HG03571 (cell line): ENCODE measurements around the gene PRAMEF13.
"Not testable (repeated sequence)": the region's sequence is repeated elsewhere in the genome, so short reads cannot be mapped to it uniquely, and the experiment has no call there.

Source experiments
- ATAC-seq: cut with Tn5 transposase; IDR thresholded peaks from one replicate; pipeline ENCODE4 v1.9.1; 2021; ENCODE audit not compliant: unreplicated experiment

Gene PRAMEF13

DNA sequence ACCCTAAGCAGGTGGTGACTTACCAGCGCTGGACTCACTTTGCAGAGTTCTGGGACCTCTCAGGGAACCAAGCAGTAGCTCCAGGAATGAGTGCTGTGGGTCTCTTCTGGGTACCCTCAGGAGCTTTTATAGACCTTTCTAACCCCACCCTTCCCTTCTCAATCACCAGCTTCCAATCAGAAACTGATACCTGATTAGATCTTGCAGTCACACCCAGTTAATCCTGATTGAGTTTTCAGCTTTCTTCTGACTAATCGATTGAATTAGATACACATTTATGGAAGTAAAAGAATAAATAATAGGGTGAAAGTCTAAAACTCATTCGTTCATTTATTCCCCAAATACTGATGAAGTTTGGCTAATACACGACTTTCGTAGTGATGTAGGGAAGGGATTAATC, at the start of gene PRAMEF13:
PRAMEF13 (minus strand) TSS at position 101 of the 400 bp plus-strand sequence. CDS start 1,820 bp downstream, outside the sequence.
- not testable (repeated sequence) for ATAC-seq

- ATAC-seq: not testable (repeated sequence)
These were observed 45.9 kb upstream of the PRAMEF13 start for GRCh38 chr1:13247122-13247521.

DNA sequence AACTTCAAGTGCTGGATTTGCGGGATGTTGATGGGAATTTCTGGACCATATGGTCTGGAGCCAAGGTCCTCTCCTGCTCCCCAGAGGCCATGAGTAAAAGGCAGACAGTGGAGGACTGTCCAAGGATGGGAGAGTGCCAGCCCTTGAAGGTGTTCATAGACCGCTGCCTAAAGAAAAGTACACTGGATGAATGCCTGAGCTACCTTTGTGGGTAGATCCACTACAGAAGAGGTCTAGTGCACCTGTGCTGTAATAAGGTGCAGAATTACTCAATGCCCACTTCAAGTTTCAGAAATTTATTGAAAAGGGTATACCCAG, 45.3 kb upstream of the PRAMEF13 start:
- ATAC-seq: not testable (repeated sequence)

DNA sequence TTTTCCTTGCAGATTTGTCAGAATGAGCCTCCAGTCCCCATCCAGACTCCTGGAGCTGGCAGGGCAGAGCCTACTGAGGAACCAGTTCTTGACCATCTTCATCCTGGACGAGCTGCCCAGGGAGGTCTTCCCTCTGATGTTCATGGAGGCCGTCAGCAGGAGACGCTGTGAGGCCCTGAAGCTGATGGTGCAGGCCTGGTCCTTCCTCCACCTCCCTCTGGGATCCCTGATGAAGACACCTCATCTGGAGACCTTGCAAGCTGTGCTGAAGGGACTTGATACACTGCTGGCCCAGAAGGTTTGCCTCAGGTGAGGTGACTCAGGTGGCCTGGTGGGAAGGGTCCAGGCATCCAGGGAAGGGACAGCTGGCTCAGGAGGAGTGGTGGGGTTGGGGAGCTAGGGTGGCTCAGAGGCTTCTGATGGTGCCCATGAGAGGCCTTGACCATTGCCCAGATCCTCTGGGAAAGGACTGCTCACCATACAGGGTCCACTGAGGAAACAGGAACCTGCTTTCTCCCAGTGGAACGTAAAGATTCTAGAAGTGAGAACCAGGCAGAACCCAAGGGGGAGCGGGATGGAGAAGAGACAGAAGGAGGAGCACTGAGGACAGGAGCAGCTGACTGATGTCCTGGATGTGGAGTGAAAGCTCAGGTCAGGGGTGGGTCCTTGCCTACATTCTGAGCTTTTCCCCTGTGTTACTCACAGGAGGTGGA, 44.8 kb upstream of the PRAMEF13 start:
- ATAC-seq: not testable (repeated sequence)

DNA sequence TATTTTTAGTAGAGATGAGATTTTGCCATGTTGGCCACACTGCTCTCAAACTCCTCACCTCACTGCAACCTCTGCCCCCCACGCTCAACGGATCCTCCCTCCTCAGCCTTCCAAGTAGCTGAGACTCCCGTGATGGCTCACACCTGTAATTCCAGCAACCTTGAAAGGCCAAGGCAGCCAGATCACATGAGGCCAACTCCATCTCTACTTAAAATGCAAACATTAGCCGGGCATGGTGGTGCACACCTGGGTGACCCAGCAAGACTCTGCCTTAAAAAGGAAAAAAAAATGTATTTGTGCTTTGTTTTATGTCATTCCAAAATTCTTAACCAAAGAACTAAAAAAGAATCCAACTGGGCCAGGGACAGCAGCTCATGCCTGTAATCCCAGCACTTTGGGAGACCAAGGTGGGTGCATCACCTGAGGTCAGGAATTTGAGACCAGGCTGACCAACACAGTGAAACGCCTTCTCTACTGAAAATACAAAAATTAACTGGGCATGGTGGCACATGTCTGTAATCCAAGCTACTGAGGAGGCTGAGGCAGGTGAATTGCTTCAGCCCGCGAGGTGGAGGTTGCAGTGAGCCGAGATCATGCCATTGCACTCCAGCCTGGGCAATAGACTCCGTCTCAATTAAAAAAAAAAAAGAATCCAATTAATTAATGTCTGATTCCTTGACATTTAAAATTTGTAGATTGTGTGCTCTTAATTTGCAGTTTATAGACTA, 42.5 kb upstream of the PRAMEF13 start:
- not testable (repeated sequence) for ATAC-seq

DNA sequence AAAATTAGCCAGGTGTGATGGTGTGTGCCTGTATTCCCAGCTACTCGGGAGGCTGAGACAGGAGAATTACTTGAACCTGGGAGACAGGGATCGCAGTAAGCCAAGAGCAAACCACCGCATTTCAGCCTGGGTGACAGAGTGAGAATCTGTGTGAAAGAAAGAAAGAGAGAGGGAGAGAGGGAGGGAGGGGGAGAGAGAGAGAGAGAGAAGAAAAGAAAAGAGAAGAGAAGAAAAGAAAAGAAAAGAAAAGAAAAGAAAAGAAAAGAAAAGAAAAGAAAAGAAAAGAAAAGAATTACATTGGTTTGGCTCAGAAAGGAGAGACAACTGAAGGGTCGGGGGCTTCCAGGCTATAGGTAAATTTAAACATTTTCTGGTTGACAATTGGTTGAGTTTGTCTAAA, 38.4 kb upstream of the PRAMEF13 start:
- ATAC-seq: not testable (repeated sequence)

GRCh38 chr1:13237572-13237971, 36.4 kb upstream of the PRAMEF13 start:
- ATAC-seq: not testable (repeated sequence)

GRCh38 chr1:13234057-13234456, 32.8 kb upstream of the PRAMEF13 start:
- ATAC-seq: not testable (repeated sequence)

GRCh38 chr1:13232056-13232455, 30.8 kb upstream of the PRAMEF13 start:
- ATAC-seq: not testable (repeated sequence)

DNA sequence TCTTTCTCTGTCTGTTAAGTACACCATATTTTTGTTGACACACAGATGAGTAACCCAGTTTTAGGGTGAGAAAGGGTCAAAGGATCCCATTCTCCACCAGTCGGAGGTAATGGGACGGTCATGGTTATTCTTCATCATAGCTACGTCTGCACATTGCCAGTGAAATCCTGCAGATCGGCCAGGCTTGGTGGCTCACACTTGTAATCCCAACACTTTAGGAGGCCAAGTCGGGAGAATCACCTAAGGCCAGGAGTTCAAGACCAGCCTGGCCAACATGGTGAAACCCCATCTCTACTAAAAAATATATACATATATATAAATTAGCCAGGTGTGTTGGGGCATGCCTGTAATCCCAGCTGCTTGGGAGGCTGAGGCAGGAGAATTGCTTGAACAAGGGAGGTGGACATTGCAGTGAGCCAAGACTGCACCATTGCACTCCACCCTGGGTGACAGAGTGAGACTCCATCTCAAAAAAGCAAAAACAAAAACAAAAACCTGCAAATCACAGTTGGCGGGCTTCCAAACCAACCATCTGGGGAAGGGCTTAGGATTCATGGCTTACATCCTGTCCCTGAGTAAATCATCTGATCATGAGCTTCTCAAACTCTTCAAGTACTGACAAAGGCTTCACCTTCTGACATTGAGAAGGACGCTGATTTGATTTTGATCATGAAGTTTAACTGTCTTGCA, 30.0 kb upstream of the PRAMEF13 start:
- ATAC-seq: not testable (repeated sequence)

DNA sequence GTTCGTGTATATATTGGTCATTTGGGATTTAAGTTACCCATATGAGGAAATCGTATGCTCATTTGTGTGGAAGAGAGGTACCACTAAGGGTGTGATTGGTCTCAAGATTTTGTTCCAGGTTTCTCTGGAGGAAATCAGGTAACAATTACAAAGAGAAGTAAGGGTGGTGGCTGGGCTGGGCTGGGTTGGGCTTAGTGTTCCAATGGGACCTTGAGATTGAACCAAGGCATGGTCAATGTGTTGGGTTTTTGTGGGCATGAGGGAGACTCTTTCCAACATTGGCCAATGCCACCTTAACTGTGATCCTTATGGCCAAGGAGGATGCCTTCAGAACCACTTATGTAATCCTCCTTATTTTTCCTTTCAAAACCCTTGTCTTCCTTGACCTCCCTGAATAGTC, 29.4 kb upstream of the PRAMEF13 start:
- not testable (repeated sequence) for ATAC-seq

DNA sequence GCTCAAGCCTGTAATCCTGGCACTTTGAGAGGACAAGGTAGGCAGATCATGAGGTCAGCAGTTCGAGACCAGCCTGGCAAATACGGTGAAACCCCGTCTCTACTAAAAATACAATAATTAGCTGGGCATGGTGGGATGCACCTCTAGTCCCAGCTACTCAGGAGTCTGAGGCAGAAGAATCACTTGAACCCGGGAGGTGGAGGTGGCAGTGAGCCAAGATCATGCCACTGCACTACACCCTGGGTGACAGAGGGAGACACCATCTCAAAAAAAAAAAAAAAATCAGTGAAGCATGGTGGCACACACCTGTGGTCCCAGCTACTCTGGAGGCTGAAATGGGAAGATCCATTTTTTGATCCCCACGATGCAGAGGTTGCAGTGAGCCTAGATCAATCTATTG, 28.9 kb upstream of the PRAMEF13 start:
- ATAC-seq: not testable (repeated sequence)

DNA sequence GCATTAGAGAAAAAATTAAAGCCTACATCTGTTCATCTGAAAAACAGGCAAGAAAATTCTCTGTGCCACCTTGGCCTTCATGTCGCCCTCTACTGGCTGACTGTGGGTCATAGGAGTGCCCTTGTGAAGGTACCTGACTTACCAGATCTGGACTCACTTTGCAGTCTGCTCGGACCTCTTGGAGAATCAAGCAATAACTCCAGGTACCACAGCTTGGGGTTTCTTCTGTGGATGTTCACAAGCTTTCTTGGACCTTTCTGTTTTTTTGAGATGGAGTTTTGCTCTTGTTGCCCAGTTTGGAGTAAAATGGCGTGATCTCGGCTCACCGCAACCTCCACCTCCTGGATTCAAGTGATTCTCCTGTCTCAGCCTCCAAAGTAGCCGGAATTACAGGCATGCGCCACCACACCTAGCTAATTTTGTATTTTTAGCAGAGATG, 27.2 kb upstream of the PRAMEF13 start:
- ATAC-seq: no peak

- not testable (repeated sequence) for ATAC-seq
These were observed 26.3 kb upstream of the PRAMEF13 start for GRCh38 chr1:13227271-13228055.

GRCh38 chr1:13225675-13226204, 24.5 kb upstream of the PRAMEF13 start, which contains the start of gene PRAMEF18:
TSS of gene PRAMEF18 (minus strand) at chr1:13226154. CDS start at chr1:13226106, 48 bp downstream.
- not testable (repeated sequence) for ATAC-seq

- ATAC-seq: no peak
These were observed 23.4 kb upstream of the PRAMEF13 start for GRCh38 chr1:13224480-13225060.

GRCh38 chr1:13222788-13223187, 21.6 kb upstream of the PRAMEF13 start:
- ATAC-seq: not testable (repeated sequence)

GRCh38 chr1:13219203-13219602, 18.0 kb upstream of the PRAMEF13 start:
- ATAC-seq: not testable (repeated sequence)

GRCh38 chr1:13216619-13217018, 15.4 kb upstream of the PRAMEF13 start:
- not testable (repeated sequence) for ATAC-seq

DNA sequence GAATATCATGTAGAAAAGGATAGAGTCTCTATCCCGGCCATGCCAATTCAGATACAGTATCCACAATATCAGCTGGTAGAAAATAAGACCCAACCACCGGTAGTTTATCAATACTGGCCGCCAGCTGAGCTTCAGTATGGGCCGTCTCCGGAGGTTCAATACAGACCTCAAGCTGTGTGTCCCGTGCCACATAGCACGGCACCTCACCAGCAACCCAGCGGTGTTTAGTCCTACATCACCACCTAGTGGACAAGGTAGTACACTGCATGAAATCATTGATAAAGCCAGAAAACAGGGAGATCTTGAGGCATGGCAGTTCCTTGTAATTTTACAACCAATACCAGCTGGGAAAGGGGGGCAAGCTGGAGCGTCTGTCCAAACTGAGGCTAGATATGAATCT, 7.5 kb upstream of the PRAMEF13 start:
- not testable (repeated sequence) for ATAC-seq
